ENCODE data around the gene RHO. TPM values are rescaled to one million over a fixed set of nuclear protein-coding genes. Genes with fewer than 3 reads are reported as not detected.
"Not testable (repeated sequence)": the region's sequence is repeated elsewhere in the genome, so short reads cannot be mapped to it uniquely, and the experiment has no call there.

RHO gene
- polyA plus RNA-seq (2012; ENCODE audit: insufficient read depth, insufficient read length): not detected

DNA sequence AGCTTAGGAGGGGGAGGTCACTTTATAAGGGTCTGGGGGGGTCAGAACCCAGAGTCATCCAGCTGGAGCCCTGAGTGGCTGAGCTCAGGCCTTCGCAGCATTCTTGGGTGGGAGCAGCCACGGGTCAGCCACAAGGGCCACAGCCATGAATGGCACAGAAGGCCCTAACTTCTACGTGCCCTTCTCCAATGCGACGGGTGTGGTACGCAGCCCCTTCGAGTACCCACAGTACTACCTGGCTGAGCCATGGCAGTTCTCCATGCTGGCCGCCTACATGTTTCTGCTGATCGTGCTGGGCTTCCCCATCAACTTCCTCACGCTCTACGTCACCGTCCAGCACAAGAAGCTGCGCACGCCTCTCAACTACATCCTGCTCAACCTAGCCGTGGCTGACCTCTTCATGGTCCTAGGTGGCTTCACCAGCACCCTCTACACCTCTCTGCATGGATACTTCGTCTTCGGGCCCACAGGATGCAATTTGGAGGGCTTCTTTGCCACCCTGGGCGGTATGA, at the start of gene RHO:
TSS of gene RHO (plus strand) at position 51 of the 512 bp plus-strand sequence. CDS start at position 146, 95 bp downstream.
- no peak for DNase-seq (ENCODE audit: low read depth, low spot score)
- H3K4me3 ChIP-seq (ENCODE audit: low read length): no peak within 1 kb of the TSS

DNA sequence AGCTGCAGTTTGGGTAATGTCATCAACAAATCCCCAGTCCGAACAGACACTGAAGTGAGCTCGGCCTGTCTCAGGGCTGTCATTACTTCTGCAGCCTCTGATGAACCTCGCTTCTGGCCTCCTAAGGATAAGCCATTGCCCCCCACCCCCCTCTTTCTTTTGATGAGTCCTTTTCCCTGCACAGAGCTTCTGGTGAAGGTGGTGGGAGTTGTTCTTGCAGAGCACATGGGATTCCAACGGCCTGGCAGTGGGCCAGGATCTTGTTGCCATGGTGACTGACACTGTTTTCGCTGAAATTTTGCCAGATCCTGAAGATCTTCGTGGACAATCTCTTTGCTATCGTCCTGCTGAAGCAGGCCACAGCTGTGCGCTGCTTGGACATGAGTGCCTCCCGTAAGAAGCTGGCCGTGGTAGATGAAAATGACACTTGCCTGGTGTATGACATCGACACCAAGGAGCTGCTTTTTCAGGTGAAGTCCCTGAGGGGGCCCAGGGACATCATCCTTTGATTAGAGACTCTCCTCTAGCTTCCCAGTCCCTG, 47.1 kb upstream of the RHO start:
- DNase-seq (ENCODE audit: low read depth, low spot score); H3K4me3 ChIP-seq (ENCODE audit: low read length): not testable (repeated sequence)

DNA sequence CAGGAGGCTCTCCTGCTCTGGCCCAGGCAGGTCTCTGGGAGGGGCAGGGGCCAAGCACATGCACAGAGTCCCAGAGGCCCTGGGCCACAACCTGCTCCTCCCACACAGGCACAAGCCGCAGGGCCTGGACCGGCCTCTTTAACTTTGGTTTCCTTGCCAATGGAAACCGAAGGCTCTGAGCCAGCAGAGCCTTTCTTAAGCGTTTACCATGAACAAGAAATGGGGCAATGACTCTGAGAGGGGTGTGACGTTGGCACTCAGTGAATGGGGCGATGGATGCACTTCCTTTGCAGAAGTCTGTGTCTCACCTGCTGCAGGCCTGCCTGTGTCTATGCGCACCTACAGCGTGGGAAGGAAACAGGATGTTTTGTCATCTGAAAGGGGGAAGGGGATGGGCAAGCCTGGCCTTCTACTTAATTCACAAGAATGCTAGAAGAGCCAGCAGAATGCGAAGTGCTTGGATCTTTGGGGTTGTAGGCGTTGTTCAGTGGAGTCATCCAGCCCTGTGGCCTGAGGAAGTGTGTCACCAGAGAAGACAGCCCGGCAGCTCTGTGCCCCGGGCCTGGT, 46.6 kb upstream of the RHO start:
- no peak for DNase-seq (ENCODE audit: low read depth, low spot score)
- H3K4me3 ChIP-seq (ENCODE audit: low read length): no peak overlapping the region

DNA sequence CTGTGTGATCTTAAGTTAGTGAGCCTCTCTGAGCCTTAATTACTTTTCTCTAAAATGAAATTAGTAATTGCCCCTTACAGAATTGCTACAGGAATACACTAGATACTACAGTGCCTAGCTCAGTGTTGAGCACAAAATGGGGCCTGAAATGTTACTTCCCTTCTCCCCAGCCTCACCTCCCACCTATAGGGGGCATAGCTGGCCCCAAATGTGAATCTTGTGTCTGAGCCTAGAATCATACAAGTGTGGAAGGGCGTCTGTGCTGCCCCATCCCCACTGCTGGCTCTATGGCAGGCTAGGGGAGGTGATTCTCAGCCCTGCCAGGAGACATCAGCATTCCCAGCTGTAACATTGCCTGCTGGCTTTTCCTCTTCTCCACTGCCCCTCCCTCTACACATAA, 45.7 kb upstream of the RHO start:
- H3K4me3 ChIP-seq (ENCODE audit: low read length): no peak overlapping the region
- DNase-seq (ENCODE audit: low read depth, low spot score): no peak

DNA sequence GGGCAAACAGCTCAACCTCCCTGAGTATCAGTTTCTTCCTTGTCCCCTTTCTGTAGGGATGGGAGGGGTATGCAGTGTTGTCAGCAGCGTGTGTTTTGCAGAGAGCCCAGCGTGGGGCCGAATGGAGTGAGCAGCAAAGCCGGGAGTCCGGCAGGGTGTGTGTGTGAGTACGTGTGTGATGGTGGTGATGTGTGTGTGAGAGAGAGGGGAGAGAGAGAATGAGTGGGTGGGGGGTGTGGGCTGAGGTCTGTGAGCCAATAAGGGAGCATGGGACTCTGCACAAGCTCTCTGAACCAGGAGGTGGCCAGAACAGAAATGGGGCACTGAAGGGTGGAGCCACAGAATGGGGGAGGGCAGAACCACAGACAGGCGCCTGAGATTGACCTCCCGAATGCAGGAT, 44.6 kb upstream of the RHO start:
- no peak for DNase-seq (ENCODE audit: low read depth, low spot score)
- no peak overlapping the region for H3K4me3 ChIP-seq (ENCODE audit: low read length)

DNA sequence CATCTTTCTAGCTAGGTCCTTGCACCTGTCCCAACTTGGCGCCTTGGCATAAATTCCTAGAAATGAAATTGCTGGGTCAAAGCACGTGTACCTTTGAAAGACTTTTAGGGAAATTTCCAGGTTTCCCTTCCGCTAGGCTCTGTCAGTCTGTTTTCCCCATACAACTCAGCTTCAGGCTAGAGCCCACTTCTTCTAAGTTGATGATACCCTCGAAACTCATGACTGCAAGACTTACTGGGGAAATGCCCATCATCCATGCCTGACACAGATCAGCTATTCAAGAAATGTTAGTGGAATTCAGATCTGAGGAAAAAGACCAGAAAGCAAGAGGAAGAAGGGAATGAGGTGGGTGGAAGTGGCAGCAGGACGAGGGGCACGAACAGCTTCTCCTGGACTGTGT, 43.3 kb upstream of the RHO start:
- not testable (repeated sequence) for H3K4me3 ChIP-seq (ENCODE audit: low read length); DNase-seq (ENCODE audit: low read depth, low spot score)

DNA sequence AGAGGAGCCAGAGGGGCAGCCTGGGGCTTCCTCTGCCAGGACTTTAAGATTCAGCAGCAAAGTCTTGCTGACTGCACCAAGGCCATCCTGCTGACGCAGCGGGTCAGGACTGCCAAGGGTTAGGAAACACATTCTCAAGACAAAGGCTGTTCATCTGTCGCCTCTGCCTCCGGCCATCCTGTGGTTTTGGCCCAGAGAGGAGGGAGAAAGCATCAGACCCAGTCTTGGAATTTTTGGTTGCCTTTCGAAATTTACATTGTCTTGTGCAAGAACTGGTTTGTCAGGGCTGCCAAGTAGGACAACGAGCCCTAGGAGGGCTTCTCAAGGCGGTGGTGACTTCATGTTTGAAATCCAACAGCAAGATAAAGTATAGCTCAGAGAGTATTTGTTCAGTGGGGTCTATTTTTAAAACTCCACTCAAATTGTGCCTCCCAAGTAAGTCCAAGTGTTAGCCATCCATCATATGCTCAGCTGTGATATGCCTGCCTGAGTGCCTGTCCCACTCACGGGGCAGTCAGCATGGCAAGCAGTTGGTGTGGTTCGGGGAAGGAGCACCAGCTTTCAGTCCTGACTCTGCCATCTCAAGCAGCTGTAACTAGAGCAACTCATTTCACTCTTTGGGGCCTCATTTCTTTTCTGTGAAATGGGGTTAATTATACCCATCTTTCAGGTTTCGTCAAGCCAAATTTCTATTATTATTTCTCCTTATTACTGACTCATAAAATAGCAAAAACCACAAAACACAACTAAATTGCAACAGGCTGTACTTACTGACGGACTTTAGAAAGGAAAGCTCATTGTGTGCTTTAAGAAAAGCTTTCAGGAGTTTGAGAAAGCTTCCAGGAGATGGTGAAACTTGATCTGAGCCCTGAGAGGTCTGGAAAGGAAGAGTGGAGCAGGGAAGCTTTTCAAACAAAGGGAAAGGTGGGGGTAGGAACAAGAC, 42.4 kb upstream of the RHO start:
- H3K4me3 ChIP-seq (ENCODE audit: low read length): no peak overlapping the region
- no peak for DNase-seq (ENCODE audit: low read depth, low spot score)

DNA sequence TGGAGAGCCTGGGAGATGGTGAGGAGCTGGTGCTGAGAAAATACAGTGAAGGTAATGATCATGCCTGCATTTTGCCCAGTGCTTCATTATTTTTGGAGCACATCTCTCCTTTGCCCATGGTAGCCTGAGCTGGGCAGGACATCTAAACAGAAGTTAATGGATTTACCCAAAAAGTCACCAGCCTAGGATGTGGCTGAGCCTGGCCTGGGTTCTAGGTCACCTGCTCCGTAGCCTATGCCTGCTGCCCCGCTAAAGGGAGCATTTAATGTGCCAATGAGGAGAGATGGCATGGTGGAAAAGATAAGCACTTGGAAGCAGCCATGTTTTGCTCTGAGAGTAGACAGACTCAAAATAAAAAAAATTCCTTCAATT, 41.8 kb upstream of the RHO start:
- no peak for DNase-seq (ENCODE audit: low read depth, low spot score)
- H3K4me3 ChIP-seq (ENCODE audit: low read length): no peak overlapping the region

DNA sequence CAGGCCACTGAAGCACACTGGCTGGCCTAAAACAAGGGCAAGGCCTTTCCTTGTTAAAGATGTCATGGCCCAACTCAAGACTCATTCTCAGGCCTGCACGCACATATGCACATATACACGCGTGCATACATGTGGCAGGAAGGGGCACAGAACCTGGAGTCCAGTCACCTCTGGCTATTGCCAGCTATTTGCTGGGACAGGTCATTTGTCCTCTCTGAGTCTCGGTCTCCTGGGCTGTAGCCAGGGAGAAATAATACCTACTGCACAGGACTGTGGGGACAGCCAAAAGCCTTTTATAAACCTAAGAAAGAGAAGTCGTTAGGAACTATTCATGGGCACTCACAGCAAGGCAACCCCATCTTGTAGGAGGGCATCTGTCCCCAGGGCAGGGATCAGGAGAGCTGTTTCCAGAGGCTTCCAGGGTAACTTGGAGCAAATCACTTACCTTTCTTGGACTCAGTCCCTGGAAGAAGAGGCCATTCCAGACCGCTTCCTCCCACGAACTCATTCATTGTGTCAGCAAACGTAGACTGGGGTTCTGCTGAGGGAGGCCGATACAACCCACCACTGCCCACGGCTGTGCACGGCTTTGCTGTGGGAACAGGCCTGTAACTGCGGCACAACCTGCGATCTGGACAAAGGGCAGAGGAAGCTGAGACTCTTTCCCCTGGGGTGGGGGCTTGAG, 41.1 kb upstream of the RHO start:
- no peak overlapping the region for H3K4me3 ChIP-seq (ENCODE audit: low read length)
- no peak for DNase-seq (ENCODE audit: low read depth, low spot score)

DNA sequence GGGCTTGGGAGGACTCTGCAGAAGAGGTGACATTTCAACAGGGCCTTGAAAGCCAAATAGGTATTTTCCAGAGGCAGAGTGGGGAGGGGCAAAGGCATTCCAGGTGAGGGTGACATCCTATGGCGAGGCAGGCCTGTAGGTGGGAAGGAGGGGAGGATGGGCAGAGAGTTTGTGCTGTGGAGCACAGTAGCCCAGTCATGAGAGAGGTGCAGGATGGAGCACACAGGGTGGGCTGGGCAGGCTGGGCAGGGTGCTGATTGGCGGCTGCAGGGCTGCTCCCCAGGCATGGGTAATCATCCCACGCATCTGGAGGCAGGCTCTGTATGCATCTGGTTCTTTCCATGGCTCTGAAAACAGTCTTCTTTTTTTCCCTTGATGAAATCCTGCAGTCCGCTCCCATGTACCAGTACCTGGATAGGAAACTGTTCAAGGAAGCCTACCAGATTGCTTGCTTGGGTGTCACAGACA, 40.5 kb upstream of the RHO start:
- H3K4me3 ChIP-seq (ENCODE audit: low read length); DNase-seq (ENCODE audit: low read depth, low spot score): not testable (repeated sequence)

DNA sequence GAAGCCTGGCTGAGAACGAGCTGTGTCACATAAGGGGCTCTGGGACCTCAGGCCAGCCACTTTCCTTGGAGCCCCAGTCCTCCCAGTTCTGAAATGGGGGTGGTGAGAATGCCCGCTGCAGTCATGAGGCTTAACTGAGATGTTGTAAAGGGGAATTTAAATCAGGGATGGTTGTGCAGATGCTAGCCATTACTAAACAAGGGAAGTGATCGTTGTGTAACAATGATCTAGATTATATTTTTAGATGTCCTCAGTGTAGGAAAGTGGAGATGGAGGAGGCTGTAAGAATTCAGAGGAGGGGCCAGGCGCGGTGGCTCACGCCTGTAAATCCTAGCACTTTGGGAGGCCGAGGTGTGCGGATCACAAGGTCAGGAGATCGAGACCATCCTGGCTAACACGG, 39.2 kb upstream of the RHO start:
- H3K4me3 ChIP-seq (ENCODE audit: low read length); DNase-seq (ENCODE audit: low read depth, low spot score): not testable (repeated sequence)

DNA sequence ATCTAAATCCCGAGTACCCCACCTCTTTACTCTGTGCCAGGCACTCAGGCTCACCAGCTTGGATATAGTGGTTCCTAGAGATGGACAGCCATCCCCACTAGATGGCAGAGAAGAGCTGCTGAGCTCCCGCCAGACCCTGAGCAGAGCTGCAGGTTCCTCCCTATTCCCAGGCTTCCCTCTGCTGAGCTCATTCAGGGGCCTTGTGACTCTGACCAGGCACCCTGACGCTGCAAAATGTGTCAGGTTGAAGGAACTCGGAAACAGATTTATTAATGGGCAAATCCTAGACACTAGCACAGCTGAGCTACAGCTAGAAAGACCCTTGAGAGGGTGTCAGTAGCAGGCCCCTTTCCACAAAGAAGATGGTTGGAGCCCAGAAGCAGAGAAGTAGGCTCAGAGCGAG, 38.2 kb upstream of the RHO start:
- DNase-seq (ENCODE audit: low read depth, low spot score): peak; percentile 41
- H3K4me3 ChIP-seq (ENCODE audit: low read length): no peak overlapping the region

DNA sequence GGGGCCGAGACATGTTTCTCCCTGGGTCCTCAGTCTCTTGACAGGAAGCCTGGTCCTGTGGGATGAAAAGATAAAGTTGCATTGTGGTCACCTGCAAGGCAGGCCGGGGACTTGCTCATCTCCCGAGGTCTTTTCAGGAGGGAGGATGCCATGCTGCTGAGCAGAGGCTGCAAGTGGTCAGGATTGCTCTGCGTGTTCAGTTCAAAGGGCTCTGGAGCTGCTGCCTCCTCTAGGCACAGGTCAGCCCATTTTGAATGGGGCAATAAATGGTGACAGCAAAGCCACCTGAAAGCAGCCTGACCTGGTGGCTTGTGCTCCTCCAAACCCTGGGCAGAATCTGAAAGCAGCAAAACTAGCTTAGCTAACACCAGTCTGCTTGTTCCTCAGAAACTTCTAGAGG, 37.4 kb upstream of the RHO start:
- H3K4me3 ChIP-seq (ENCODE audit: low read length); DNase-seq (ENCODE audit: low read depth, low spot score): not testable (repeated sequence)

DNA sequence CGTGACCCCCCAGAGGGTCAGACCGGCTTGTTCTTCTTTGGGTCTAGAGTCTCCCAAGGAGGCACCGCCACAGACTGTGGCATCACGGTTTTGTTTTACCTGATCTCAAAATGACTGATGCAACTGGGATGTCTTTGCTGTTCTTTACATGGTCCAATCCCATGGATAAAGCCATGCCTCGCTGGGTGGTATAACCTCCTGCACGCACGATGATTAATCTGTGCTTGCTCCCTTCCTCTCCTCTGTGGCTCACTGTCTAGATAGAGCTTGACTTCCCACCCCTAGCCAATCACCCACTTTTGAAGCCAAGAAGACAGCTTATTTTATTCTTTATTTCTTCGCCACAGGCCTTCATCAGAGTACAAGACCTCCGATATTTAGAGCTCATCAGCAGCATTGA, 36.6 kb upstream of the RHO start:
- DNase-seq (ENCODE audit: low read depth, low spot score): no peak
- H3K4me3 ChIP-seq (ENCODE audit: low read length): no peak overlapping the region

DNA sequence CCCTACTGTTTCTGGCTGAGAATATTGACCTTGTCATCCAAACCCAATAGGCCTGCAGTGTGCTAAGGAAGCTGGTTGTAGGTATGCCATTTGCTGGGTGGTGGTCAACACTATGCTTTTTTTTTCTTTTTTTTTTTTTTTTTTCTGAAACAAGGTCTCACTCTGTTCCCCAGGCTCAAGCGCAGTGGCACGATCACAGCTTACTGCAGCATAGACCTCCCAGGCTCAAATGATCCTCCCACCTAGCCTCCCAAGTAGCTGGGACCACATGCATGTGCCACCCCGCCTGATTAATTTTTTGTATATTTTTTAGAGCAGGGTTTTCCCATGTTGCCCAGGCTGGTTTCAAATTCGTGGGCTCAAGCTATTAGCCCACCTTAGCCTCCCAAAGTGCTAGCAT, 35.7 kb upstream of the RHO start:
- DNase-seq (ENCODE audit: low read depth, low spot score): no peak
- no peak overlapping the region for H3K4me3 ChIP-seq (ENCODE audit: low read length)

DNA sequence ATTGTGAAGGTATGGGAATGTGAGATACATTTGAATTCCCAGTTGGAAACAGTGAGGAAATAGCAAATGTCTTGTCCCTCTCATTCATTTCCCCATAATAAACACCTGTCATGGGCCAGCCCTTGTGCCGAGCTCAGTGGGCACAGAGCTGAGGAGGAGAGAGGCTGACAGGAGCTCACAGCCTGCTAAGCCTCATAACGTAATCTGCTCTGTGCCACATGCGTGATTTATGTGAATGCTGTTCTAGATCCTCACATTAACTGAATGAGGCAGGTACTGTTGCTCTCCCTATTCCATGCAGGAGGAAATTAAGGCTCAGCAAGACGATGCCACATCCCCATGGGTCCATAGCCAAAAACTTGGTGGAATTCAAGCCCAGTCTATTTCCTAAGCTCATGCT, 35.2 kb upstream of the RHO start:
- no peak for DNase-seq (ENCODE audit: low read depth, low spot score)
- no peak overlapping the region for H3K4me3 ChIP-seq (ENCODE audit: low read length)

DNA sequence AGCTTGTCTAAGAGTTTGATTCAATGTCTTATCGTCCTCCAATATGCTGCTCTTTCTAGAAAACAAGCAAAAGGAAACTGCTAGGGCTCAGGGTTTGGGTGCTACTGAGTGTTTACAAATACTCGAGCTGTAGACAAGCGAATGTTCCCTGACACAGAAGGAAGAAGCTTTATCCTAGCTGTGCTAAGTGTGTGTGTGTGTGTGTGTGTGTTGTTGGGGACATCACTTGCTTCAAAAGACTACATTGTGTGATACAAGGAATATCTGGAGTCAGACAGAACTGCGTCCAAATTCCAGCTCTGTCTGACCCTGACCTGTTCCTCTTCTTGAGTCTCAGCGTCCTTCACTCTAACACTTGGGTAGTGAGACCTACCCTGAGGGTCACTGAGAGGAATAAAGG, 33.9 kb upstream of the RHO start:
- H3K4me3 ChIP-seq (ENCODE audit: low read length); DNase-seq (ENCODE audit: low read depth, low spot score): not testable (repeated sequence)

DNA sequence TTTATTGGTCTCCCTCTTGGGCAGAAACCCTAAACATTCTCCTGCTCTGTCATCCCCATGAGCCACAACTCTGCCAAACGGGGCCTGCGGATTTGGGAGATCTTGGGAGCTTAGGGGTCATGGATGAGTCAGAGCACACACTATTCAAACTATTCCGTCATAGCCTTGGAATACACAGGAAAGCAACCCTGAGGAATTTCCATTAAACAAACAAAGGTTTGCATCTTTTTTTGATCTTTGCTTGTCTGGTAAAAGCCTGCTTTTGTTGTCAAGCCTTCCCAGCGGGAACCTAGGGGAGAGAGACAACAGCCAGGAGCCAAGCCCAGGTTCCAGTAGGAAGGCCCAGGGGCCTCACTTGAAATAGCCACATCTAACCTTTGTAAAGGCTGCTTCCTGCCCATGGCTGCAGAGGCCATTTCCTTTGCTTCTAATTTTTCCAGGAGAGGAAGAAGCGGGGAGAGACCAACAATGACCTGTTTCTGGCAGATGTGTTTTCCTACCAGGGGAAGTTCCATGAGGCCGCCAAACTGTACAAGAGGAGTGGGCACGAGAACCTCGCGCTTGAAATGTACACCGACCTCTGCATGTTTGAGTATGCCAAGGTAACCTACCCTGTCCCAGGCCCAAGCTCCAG, 33.3 kb upstream of the RHO start:
- not testable (repeated sequence) for H3K4me3 ChIP-seq (ENCODE audit: low read length); DNase-seq (ENCODE audit: low read depth, low spot score)

DNA sequence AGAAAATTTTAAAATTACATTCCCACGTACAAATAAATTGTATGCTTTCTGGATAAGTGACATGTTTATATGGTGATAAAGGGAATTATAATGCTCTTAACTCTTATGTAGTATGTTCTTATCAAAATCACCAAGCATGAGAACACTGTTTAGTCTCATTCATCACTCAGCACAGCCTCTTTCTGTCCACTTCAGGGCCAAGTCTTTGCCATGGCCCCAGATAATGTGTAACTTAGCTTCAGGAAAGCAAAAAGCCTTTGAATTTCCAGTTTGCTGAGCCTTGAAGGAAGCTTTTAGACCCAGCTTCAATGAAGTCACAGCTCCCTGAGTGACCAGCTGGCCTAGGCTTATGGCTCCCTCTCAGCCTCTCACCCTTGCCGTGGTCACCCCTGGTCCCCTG, 30.6 kb upstream of the RHO start:
- not testable (repeated sequence) for DNase-seq (ENCODE audit: low read depth, low spot score); H3K4me3 ChIP-seq (ENCODE audit: low read length)
